ENCODE data around the gene PSMA3. TPM values are rescaled to one million over a fixed set of nuclear protein-coding genes. Genes with fewer than 3 reads are reported as not detected.

PSMA3 gene
- total RNA-seq, 4 donors from 2014 or later, result 55.1 to 70.8 (median 64.4) TPM

GRCh38 chr14:58238252-58239243 is 6.1 kb upstream of the PSMA3 start:
- intact Hi-C loops (cut with DNase I; ENCODE audit: low total_unique reads), result no loop called here
- WGBS, 2 donors, result 27 to 36% methylated on average over 16 of the region's 16 CpGs
- H3K4me3 ChIP-seq (ENCODE audit: low read depth, poor library complexity, severe bottlenecking), result no peak overlapping the region
- DNase-seq (ENCODE audit: low spot score in 2 of 2), result no peak
- TF ChIP-seq POLR2A (IDR thresholded peaks at IDR 0.05) (no peak), CTCF (IDR thresholded peaks at IDR 0.05) (no peak)

- intact Hi-C loops (cut with DNase I; ENCODE audit: low total_unique reads), result no loop called here
- 2 to 3% methylated on average over 23 of the region's 23 CpGs for WGBS, 2 donors
- peak; percentile 80 to 94 for DNase-seq (ENCODE audit: low spot score in 2 of 2)
- peak overlapping the region; percentile 51 for H3K4me3 ChIP-seq (ENCODE audit: low read depth, poor library complexity, severe bottlenecking)
- TF ChIP-seq POLR2A (IDR thresholded peaks at IDR 0.05) (no peak), CTCF (IDR thresholded peaks at IDR 0.05) (no peak)
Measured at GRCh38 chr14:58239244-58240195, 5.1 kb upstream of the PSMA3 start.

GRCh38 chr14:58243790-58244555 is 670 bp upstream of the PSMA3 start:
- DNase-seq (ENCODE audit: low spot score in 2 of 2), result peak in 1 of 2 donors; percentile 37
- TF ChIP-seq CTCF (IDR thresholded peaks at IDR 0.05) (no peak), POLR2A (IDR thresholded peaks at IDR 0.05) (no peak)
- intact Hi-C loops (cut with DNase I; ENCODE audit: low total_unique reads), result no loop called here
- H3K4me3 ChIP-seq (ENCODE audit: low read depth, poor library complexity, severe bottlenecking), result peak overlapping the region; percentile 40
- WGBS, 2 donors, result 1% methylated on average over 16 of the region's 16 CpGs

GRCh38 chr14:58245562-58245961 is 919 bp downstream of the PSMA3 start:
- WGBS, 2 donors, result 0% methylated on average over 3 of the region's 3 CpGs
- TF ChIP-seq POLR2A (IDR thresholded peaks at IDR 0.05) (no peak), CTCF (IDR thresholded peaks at IDR 0.05) (no peak)
- peak overlapping the region; percentile 94 for H3K4me3 ChIP-seq (ENCODE audit: low read depth, poor library complexity, severe bottlenecking)
- intact Hi-C loops (cut with DNase I; ENCODE audit: low total_unique reads), result no loop called here
- DNase-seq (ENCODE audit: low spot score in 2 of 2), result no peak

GRCh38 chr14:58249611-58250010 is 5.0 kb downstream of the PSMA3 start:
- 90 to 91% methylated on average over 8 of the region's 8 CpGs for WGBS, 2 donors
- peak in 1 of 2 donors; percentile 52 for DNase-seq (ENCODE audit: low spot score in 2 of 2)
- TF ChIP-seq POLR2A (IDR thresholded peaks at IDR 0.05) (no peak), CTCF (IDR thresholded peaks at IDR 0.05) (no peak)
- intact Hi-C loops (cut with DNase I; ENCODE audit: low total_unique reads), result no loop called here
- no peak overlapping the region for H3K4me3 ChIP-seq (ENCODE audit: low read depth, poor library complexity, severe bottlenecking)
